ENCODE results near the gene GRID2. TPM values are rescaled to one million over a fixed set of nuclear protein-coding genes. Genes with fewer than 3 reads are reported as not detected.

Gene GRID2
- total and polyA plus RNA-seq, 12 donors, result 0.55 to 4.0 (median 2.0) TPM

GRCh38 chr4:93767917-93768316 is 1464.2 kb downstream of the GRID2 start:
- no peaks in the 10 kb centered on the region for H3K36me3 ChIP-seq (replicated peaks in 1 of 2)
- H3K4me1 ChIP-seq (replicated peaks in 1 of 2), result no peaks in the 10 kb centered on the region
- DNase-seq, result no peak
- H3K27ac ChIP-seq, result no peak overlapping the region
- no peak for TF ChIP-seq CTCF (IDR thresholded peaks at IDR 0.05)
- TF ChIP-seq POLR2A (IDR thresholded peaks at IDR 0.05), result no peak
- intact Hi-C loops (cut with DNase I), result no loop called here
- H3K9me3 ChIP-seq (replicated peaks in 1 of 3), result no peaks in the 10 kb centered on the region
- H3K27me3 ChIP-seq, result no peaks in the 10 kb centered on the region
- no peak overlapping the region for H3K4me3 ChIP-seq
- 71 to 88% (median 78%) methylated on average over 5 of the region's 5 CpGs for WGBS, 4 donors

GRCh38 chr4:93770201-93770600 is 1466.4 kb downstream of the GRID2 start:
- H3K27ac ChIP-seq, result no peak overlapping the region
- no peak overlapping the region for H3K4me3 ChIP-seq
- no peaks in the 10 kb centered on the region for H3K27me3 ChIP-seq
- TF ChIP-seq POLR2A (IDR thresholded peaks at IDR 0.05) (no peak), CTCF (IDR thresholded peaks at IDR 0.05) (no peak)
- H3K9me3 ChIP-seq (replicated peaks in 1 of 3), result no peaks in the 10 kb centered on the region
- 83 to 91% (median 87%) methylated on average over 1 of the region's 1 CpG for WGBS, 4 donors
- intact Hi-C loops (cut with DNase I), result no loop called here
- DNase-seq, result no peak
- no peaks in the 10 kb centered on the region for H3K36me3 ChIP-seq (replicated peaks in 1 of 2)
- no peaks in the 10 kb centered on the region for H3K4me1 ChIP-seq (replicated peaks in 1 of 2)

GRCh38 chr4:93771640-93772411 is 1468.1 kb downstream of the GRID2 start:
- Histone ChIP-seq H3K27ac (no peak overlapping the region), H3K4me1 (replicated peaks in 1 of 2) (no peaks in the 10 kb centered on the region), H3K4me3 (no peak overlapping the region), H3K27me3 (no peaks in the 10 kb centered on the region), H3K36me3 (replicated peaks in 1 of 2) (no peaks in the 10 kb centered on the region), H3K9me3 (replicated peaks in 1 of 3) (no peaks in the 10 kb centered on the region)
- TF ChIP-seq CTCF (IDR thresholded peaks at IDR 0.05), result no peak
- TF ChIP-seq POLR2A (IDR thresholded peaks at IDR 0.05), result no peak
- WGBS, 4 donors, result 61 to 74% (median 71%) methylated on average over 8 of the region's 8 CpGs
- intact Hi-C loops (cut with DNase I), result no loop called here
- peak in 1 of 7 donors; percentile 55 for DNase-seq

- Histone ChIP-seq H3K27ac (no peak overlapping the region), H3K4me1 (replicated peaks in 1 of 2) (no peaks in the 10 kb centered on the region), H3K27me3 (no peaks in the 10 kb centered on the region), H3K9me3 (replicated peaks in 1 of 3) (no peaks in the 10 kb centered on the region), H3K36me3 (replicated peaks in 1 of 2) (no peaks in the 10 kb centered on the region), H3K4me3 (no peak overlapping the region)
- no peak for DNase-seq
- intact Hi-C loops (cut with DNase I), result no loop called here
- TF ChIP-seq POLR2A (IDR thresholded peaks at IDR 0.05), result no peak
- TF ChIP-seq CTCF (IDR thresholded peaks at IDR 0.05), result no peak
Measured at GRCh38 chr4:93772858-93773257, 1469.1 kb downstream of the GRID2 start.
